NCI-H2227 (cell line): ENCODE measurements around the gene TMTC1.
"Not testable (repeated sequence)": the region's sequence is repeated elsewhere in the genome, so short reads cannot be mapped to it uniquely, and the experiment has no call there.

Source experiments
- DNase-seq: peaks from one replicate; lab custom pipeline; 2025; ENCODE audit not compliant: unreplicated experiment; lab: John Stamatoyannopoulos, UW

The TMTC1 gene

DNA sequence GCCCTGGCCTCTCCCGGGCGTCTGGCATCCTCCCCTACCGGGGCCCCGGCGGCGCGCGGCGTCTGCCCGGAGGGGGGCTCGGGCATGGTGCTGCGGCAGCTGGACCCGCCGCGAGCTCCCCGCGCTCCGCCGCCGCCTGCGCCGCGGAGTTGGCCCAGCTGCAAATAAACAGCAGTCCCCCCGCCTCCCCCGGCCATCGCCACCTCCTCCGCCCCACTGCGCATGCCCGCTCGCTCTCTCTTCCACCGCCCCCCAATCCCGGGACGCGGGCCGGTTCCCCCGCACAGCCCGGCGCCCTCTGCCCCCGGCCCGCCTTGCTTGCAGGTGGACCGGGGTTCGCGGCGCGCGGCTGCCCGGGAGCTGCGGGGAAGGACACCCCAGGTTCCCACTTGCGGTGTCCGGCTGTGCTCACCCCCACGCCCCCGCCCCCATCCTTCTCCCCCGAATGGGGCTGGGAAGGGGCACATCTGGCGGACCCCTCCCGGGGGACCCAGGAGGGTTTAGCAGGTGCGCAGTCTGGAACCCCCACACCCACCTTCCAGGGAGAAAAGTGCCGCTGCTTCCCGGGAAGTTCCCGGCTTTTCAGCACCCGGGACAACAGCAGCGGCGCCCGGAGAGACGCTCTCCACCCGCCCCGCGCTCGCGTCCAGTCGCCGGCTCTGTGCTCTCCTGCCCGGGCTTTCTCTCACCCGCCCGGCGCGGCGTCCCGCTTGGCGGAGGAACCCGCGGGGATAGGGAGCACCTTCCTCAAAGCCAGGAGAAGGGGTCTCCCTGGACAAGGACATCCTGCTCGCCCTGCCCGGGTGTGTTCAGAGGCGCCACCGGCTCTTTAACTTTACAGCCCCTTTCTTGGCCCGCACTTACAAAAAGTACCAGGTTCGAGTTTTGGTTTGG, at the start of gene TMTC1:
TMTC1 (minus strand) TSS at position 170 of the 894 bp plus-strand sequence. CDS start 191 bp downstream, outside the sequence.
- DNase-seq: peak; percentile 38

DNA sequence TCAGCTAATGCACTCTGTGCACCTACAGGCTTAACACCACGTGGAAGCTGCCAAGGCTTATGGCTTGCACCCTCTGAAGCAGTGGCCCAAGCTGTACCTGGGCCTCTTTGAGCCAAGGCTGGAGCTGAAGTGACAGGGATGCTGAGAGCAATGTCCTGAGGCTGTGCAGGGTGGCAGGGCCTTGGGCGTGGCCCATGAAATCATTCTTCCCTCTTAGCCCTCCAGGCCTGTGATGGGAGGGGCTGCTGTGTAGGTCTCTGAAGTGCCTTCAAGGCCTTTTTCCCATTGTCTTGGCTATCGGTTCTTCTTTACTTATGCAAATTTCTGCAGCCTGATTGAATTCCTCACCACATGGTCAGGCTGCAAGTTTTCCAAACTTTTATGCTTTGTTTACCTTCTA, 47.4 kb upstream of the TMTC1 start:
- DNase-seq: no peak

GRCh38 chr12:29830391-29830790, 46.6 kb upstream of the TMTC1 start:
- no peak for DNase-seq

GRCh38 chr12:29818916-29819623, 35.3 kb upstream of the TMTC1 start:
- no peak for DNase-seq

DNA sequence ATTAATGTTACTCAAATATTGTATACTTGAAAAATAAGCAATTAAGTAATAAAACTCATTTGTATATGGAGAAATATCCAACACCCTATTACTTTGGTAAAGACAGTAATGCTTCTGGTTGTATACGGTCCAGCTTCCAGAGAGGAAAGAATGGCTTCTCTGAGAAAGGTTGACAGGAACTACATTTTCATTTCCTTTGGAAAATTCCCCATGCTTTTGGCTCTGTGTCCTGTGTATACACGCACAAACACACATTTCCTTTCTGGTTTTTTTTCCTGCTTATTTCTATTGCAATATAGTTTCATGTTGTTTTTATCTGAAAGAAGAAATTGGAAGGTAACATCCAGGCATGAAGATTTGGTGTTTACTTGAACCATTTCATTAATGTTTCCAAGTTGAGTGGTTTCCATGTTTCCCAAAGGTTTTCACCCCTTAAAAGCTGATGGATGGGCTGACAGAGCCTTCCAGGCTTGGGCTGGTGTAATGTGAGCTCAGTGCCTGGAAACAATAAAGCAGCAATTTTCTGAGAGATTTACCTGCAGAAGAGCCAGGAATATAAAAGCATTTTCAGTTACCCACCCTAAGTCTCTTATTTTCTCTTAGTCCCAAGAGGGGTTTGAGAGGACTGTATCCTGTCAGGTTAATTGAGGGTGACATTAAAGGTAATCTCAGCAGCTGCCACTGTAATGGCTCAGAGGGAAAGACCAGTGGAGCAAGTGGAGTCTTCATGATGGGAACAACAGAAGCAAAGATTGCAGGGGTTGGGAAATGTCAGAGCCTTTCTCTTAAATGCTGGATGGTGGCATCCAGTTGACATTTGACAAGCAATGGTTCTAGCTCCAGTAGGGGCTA, 33.4 kb upstream of the TMTC1 start:
- DNase-seq: no peak

GRCh38 chr12:29809616-29810361, 26.0 kb upstream of the TMTC1 start:
- DNase-seq: not testable (repeated sequence)

DNA sequence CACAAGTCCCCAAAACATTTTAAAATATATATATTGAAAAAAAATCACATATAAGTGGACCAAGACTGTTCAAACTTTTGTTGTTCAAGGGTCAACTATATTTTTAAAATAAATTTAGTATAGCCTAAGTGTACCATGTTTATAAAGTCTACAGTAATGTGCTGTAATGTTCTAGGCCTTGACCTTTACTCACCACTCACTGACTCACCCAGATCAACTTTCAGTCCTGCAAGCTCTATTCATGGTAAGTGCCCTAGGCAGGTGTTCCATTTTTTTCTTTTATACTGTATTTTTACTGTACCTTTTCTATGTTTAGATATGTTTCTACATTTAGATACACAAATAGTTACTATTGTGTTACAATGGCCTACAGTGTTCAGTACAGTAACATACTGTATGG, 23.4 kb upstream of the TMTC1 start:
- DNase-seq: no peak

- no peak for DNase-seq
These were observed 20.3 kb upstream of the TMTC1 start for GRCh38 chr12:29804019-29804418.

- no peak for DNase-seq
These were observed 15.8 kb upstream of the TMTC1 start for GRCh38 chr12:29799591-29799990.

DNA sequence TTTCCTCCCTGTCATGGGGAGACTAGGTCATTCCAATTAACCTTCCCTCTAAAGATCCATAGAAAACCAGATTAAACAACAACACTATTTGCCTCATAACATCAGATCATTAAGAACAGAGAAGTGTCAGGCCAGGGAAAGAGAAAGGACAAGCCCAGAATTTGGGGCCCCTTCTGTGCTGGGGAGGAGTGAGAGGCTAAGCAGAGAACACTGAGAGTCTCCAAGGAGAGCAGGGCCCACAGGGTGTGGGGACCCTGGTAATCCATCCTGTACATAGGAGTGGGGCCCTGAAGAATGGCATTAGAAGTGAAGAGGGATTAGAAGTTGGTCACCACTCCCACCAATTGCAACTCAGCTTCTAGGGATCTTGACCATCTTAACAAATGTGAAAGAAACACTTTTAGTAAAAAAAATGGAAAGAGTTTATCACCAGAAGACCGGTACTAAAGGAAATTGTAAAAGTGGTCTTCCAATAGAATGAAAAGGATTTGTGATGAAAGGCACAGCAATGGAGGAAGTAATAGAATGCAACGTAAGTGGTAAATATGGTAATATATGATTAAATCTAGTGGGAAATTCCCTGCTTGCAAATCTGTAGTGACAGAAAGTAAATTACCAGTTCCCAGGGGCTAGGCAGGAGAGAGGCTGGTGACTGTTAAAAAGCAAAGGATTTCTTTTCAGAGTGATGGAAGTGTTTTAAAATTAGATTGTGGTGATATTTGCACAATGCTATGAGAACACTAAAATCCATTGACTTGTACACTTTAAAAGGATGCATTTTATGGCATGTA, 14.0 kb upstream of the TMTC1 start:
- no peak for DNase-seq

DNA sequence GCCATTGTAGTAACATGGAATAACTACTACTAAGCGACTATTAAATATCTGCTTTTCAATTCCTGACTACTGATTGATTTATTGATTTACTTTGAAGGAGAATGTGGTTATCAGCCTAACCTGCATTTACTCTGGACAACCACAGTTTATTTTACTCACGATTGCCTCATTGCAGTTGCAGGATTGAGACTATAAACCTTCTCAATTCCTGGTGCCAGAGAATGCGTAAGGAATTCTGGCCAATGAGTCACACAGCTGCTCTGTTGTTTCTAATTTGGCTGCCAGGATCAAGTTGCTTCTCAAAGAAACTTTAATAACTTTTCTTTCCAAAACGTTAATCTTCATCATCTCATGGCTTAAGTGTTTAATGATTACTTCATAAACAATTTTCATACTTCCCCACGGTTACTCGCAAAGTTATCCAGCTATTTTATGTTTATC, 13.1 kb upstream of the TMTC1 start:
- no peak for DNase-seq

- no peak for DNase-seq
These were observed 12.0 kb upstream of the TMTC1 start for GRCh38 chr12:29795715-29796114.

- DNase-seq: no peak
These were observed 11.1 kb upstream of the TMTC1 start for GRCh38 chr12:29794862-29795261.

GRCh38 chr12:29792853-29793252, 9.1 kb upstream of the TMTC1 start:
- DNase-seq: no peak

- no peak for DNase-seq
These were observed 8.4 kb upstream of the TMTC1 start for GRCh38 chr12:29792132-29792531.

- DNase-seq: no peak
These were observed 620 bp downstream of the TMTC1 start for GRCh38 chr12:29782871-29783772.

DNA sequence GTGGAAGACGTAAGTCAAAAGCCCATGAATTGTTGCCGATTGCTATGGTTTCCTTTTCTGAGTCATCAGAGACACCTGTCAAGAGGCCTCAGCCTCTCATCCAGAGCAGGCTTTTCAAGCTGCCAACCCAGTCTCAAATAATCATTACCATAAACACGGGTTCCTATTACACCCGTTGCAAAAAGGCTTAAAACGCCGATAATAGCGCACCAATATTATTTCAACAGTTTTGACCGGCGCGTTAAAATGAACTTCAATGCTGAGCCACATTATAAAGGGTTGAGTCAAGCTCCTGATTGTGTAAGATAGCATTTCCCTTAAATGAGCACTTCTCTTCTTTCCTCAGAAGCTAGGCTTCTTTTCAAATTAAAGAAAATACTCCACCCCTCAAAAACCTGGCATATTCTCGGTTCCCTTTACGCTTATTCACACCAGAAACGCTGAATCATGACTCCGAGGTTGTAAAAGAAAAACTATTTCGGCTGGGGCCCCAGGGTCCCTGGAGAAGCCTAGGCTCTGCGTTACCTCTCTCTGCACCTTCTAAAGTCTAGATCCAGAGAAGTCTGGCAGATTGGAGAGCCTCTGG, 1.4 kb downstream of the TMTC1 start:
- DNase-seq: no peak

GRCh38 chr12:29781705-29782266, 2.0 kb downstream of the TMTC1 start:
- no peak for DNase-seq
